Stimulated activated naive CD4-positive, alpha-beta T cell (primary cell): ENCODE results near the gene TOP3A.

ENCODE experiments used
- DNase-seq, 6 experiments: peaks; one replicate each; lab custom pipeline; 2025; lab: John Stamatoyannopoulos, UW

TOP3A gene

GRCh38 chr17:18280249-18280648 lies 34.5 kb downstream of the TOP3A start:
- DNase-seq, result no peak

GRCh38 chr17:18278867-18279266 lies 35.9 kb downstream of the TOP3A start:
- DNase-seq, result no peak

- no peak for DNase-seq
These were observed 37.7 kb downstream of the TOP3A start for GRCh38 chr17:18277076-18277475.

- no peak for DNase-seq
These were observed 44.5 kb downstream of the TOP3A start for GRCh38 chr17:18270046-18270931.

- no peak for DNase-seq
These were observed 46.7 kb downstream of the TOP3A start for GRCh38 chr17:18267927-18268711.

GRCh38 chr17:18267366-18267765 lies 47.4 kb downstream of the TOP3A start:
- no peak for DNase-seq

- DNase-seq, result no peak
These were observed 50.7 kb downstream of the TOP3A start for GRCh38 chr17:18263885-18264682.

GRCh38 chr17:18262641-18263040 lies 52.2 kb downstream of the TOP3A start:
- DNase-seq, result no peak

GRCh38 chr17:18262111-18262510 lies 52.7 kb downstream of the TOP3A start:
- no peak for DNase-seq

- DNase-seq, result no peak
These were observed 53.1 kb downstream of the TOP3A start for GRCh38 chr17:18261659-18262058.

GRCh38 chr17:18261146-18261515 lies 53.7 kb downstream of the TOP3A start:
- no peak for DNase-seq

- DNase-seq, result peak; percentile 83 to 97 (median 91)
These were observed 54.3 kb downstream of the TOP3A start, which contains the start of gene MIEF2 for GRCh38 chr17:18260332-18261145. Gene MIEF2 (plus strand): TSS chr17:18260662. CDS start chr17:18262721, 2,059 bp downstream.

- DNase-seq, result peak in 1 of 6 experiments; percentile 39
These were observed 55.0 kb downstream of the TOP3A start for GRCh38 chr17:18259621-18260331.

GRCh38 chr17:18258356-18259038 lies 56.3 kb downstream of the TOP3A start, which contains the start of gene FLII:
Gene FLII (minus strand): TSS chr17:18258738. CDS start chr17:18258690, 48 bp downstream.
- DNase-seq, result peak; percentile 25 to 61 (median 51)

GRCh38 chr17:18257982-18258355 lies 56.8 kb downstream of the TOP3A start:
- DNase-seq, result peak in 4 of 6 experiments; percentile 30 to 44 (median 34)

- no peak for DNase-seq
These were observed 57.4 kb downstream of the TOP3A start for GRCh38 chr17:18257268-18257981.

- no peak for DNase-seq
These were observed 58.0 kb downstream of the TOP3A start for GRCh38 chr17:18256776-18257175.

GRCh38 chr17:18256351-18256750 lies 58.4 kb downstream of the TOP3A start:
- no peak for DNase-seq
